GM19023 (cell line): ENCODE results near the gene ZNF813.
A peak's percentile ranks its signal among the peaks of the same experiment; 100 is the strongest.

ENCODE experiments used
- ATAC-seq: cut with Tn5 transposase; IDR thresholded peaks from one replicate; pipeline ENCODE4 v1.9.1; 2021; ENCODE audit warnings: mild to moderate bottlenecking, moderate library complexity; ENCODE audit not compliant: unreplicated experiment

Gene ZNF813

GRCh38 chr19:53519446-53519845 is 51.9 kb downstream of the ZNF813 start:
- no peak for ATAC-seq

GRCh38 chr19:53520163-53520546 is 52.6 kb downstream of the ZNF813 start:
- ATAC-seq: no peak

- ATAC-seq: peak; percentile 95
Observed at GRCh38 chr19:53520547-53521372, 53.2 kb downstream of the ZNF813 start.

GRCh38 chr19:53521373-53522202 is 54.1 kb downstream of the ZNF813 start:
- no peak for ATAC-seq

GRCh38 chr19:53525922-53526321 is 58.4 kb downstream of the ZNF813 start:
- ATAC-seq: no peak

- ATAC-seq: no peak
Observed at GRCh38 chr19:53530622-53531021, 63.1 kb downstream of the ZNF813 start.

GRCh38 chr19:53531457-53531856 is 63.9 kb downstream of the ZNF813 start:
- no peak for ATAC-seq

- no peak for ATAC-seq
Observed at GRCh38 chr19:53532362-53532761, 64.8 kb downstream of the ZNF813 start.

GRCh38 chr19:53536225-53536548 is 68.7 kb downstream of the ZNF813 start:
- no peak for ATAC-seq

GRCh38 chr19:53537121-53537520 is 69.6 kb downstream of the ZNF813 start:
- ATAC-seq: peak; percentile 9

- peak; percentile 76 for ATAC-seq
Observed at GRCh38 chr19:53537521-53538377, 70.2 kb downstream of the ZNF813 start, which contains the start of gene ZNF331. ZNF331 (plus strand) TSS chr19:53538145; CDS start chr19:53569377, 31,232 bp downstream.

GRCh38 chr19:53538378-53539109 is 71.0 kb downstream of the ZNF813 start:
- ATAC-seq: no peak

GRCh38 chr19:53540091-53540490 is 72.6 kb downstream of the ZNF813 start:
- no peak for ATAC-seq

- no peak for ATAC-seq
Observed at GRCh38 chr19:53541971-53542370, 74.4 kb downstream of the ZNF813 start.

- no peak for ATAC-seq
Observed at GRCh38 chr19:53545271-53546065, 77.9 kb downstream of the ZNF813 start.
